NOMO-1 (cell line): ENCODE measurements around the gene AFAP1L2.

Experiments used
- DNase-seq, 2 experiments: peaks; one replicate each; lab custom pipeline; 2025; ENCODE audit not compliant: unreplicated experiment in 2 of 2; lab: John Stamatoyannopoulos, UW

The AFAP1L2 gene

DNA sequence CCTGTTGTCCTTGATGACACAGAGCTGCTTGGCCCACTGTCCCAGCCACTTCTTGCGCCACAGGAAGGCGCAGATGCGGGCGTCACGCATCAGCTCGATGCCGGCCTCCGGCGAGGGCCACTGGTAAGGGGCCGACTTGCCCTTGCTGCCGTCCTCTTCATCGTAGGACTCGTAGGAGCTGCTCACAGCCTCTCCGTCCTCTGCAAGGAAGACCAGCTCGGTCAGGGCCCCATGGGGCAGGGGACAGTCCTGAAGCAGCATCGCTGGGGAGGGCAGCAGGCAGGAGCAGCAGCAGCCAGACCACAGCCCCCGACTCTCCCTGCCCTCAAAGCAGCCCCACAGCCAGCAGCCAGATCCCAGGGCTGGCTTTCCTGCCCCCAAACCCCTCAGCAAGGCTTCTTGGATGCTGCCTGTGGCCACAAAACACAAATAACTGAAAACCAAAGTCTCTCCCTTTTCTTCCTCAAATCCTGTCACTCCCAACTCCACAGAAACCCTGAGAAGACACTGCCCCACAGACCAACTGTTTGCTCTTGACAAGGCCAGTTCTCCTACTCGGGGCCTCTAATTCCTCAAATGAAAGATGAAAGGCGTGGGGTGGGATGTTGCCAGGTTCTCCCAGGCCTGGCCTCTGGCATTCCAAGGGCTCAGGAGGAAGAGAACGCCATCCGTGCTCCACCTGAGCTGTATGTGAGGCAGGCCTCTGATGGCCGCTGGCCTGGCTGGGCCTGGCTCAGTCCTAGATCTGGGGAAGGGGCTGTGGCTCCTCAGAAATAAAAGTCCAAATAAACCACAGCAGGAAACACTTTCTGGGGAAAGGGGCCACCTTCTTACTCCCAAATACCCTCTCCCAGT is 88.5 kb downstream of the AFAP1L2 start:
- no peak for DNase-seq

DNA sequence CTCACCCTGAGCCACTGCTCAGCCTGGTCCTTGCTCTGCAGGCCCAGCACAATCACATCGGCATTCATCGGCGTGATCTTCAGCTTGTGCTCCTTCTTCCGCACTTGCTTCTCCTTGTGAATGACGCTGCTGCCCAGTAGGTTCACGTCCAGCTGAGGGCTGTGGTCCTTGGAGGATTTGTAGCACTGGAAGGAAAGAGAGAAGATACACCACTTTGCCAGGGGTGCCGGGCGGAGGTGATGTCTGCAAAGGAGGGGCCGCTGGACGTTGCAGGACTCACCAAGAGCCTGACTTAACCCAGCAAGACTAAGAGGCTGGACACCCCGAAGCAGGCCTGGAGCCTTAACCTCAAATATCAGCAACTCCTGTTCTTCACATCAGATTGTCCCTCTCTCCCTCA is 90.4 kb downstream of the AFAP1L2 start:
- no peak for DNase-seq

DNA sequence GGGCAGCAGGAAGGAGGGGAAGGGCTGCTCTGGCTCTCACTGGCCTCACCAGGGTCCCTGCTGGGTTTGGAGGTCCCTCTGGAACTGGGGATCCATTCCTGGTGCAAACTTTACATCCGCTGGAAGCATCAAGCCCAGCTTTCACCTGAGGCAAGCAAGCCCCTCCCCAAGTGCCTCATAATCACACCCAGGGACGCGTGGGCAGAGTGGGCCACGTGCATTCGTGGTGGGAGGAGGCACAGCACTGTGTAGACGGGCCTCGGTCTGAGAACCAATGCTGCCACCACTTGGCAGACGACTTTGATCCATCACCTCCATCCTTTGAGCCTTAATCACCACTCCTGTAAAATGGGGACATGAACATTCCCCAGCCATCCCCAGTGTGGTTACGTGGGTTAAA is 91.2 kb downstream of the AFAP1L2 start:
- no peak for DNase-seq

DNA sequence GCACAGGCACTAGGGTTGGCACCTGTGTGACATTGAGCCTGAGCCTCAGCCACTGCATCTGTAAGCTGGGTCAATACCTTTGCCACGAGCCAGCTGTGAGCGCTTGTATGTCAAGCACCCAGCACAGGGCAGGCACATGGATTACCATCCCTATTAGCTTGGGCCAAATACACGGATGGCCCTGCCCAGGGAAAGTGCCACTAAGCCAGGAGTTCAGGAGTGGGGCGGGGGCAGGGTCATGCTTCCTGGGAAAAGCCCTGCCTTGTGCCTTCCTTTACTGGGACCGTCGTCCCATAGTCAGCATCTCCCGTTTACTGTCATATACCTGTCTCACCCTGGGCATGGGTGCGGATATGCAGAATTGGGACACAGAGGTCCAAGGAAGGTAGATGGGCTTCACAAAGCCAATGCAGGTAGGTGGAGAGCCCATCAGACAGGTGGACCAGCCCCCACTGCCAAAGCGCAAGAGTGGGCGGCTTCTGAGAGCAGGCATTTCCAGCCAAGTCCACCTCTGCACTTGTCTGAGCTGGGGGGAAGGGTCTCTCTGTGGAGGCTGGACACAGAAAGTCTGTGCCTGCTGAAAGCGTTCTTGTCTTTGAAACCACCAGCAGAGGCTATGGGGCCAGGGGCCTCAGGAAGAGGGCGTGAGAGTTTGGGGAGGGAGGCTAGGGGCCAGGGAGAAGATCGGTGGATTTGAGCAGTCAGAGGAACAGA is 92.6 kb downstream of the AFAP1L2 start:
- DNase-seq, result no peak

DNA sequence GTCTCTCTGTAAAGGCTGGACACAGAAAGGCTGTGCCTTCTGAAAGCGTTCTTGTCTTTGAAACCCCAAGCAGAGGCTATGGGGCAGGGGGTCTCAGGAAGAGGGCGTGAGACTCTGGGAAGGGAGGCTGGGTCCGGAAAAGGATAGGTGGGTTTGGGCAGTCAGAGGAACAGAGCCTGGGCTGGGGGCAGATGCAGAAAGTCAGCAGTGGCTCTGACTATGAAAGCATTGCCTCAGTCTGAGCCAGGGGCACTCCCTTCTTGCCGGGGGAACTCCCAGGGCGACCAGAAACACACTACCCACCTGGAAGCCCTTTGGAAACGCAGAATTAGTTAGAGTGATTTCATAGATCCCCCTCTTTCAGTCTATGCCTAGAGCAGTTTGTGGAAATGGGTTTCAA is 93.3 kb downstream of the AFAP1L2 start:
- no peak for DNase-seq

DNA sequence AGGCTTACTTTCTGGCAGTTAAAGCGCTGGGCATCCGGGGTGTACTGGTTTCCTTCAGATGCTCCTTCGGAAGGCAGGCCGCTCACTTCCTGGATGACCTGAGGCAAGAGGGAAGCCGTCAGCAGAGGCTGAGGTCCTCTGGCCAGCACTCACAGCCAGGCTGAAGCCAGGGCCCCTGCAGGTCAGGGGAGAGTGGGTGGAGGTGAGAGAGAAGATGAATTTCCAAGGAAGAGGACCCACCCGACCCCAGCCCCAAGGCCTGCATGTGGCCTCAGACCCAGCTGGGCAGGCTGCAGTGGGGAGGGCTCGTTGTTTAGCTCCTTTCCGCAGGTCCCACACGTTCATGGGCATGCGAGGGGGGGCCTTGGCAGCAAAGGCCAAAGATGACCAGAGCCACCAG is 94.0 kb downstream of the AFAP1L2 start:
- DNase-seq, result no peak

DNA sequence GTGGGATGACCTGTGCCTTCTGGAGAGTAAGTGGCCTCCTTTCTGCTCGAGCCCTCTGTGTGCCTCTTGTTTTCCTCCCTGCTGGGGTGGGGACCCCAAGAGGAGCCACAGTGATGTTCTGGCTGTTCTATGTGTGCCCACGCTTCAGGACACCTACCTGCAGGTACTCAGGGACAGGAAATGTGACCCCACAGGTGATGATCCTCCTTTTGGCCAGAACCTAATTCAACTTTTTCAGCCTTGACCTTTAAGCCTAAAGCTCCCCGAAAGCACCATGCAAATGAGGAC is 95.0 kb downstream of the AFAP1L2 start:
- no peak for DNase-seq

DNA sequence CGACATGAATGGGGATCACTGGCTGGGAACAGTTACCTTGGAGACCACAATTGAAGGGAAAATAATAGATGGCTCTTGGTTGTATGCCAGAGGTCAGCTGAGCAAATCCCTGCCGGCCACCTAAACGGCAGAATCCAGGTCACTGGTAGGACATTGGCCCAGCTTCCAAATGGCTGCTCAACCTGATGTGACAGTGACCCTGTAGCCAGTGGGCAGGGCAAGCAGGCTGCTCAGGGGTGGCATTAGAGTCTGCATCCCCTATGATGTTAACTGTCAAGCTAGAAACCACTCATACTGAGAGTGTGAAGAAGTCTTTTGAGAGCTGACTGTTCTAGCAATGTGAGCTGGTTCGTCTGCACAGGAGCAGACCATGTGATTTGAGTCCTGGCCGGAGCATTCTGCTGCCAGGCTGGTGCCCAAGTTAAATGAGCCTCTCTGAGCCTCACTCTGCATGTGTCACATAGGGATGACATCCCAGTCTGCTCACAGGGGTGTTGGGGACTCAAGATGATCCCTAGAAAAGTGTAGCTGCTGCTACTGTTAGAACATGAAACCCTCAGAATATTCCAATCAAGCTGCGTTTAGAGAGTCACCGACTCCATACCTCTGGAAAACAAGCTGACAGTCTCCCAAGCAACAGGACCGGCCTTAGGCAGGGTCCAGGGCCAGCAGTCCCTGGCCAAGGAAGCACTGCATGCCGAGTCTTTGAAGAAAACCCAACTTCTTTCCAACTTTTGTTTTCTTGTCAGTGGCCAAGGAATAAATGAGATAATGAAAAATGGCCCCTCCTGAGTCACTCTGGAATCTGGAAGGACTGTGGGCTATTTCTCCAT is 95.6 kb downstream of the AFAP1L2 start:
- no peak for DNase-seq

DNA sequence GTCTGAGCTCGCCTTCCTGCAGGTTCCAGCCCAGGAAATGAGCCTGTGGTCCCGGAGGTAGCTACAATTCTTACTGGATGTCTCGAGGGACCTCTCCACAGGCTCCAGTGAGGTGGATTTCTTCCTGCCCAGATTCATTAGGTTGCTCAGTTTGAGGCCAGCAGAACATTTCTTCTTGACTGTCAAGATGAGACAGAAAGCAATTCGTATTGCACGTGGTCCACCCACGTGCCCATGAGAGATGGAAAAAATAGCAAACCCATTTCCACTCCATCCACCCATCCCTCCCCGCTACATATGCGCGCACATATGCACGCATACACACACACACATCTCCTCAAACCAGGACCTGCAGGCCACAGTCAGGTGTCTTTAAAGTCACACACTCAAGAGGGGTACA is 96.6 kb downstream of the AFAP1L2 start:
- DNase-seq, result no peak

DNA sequence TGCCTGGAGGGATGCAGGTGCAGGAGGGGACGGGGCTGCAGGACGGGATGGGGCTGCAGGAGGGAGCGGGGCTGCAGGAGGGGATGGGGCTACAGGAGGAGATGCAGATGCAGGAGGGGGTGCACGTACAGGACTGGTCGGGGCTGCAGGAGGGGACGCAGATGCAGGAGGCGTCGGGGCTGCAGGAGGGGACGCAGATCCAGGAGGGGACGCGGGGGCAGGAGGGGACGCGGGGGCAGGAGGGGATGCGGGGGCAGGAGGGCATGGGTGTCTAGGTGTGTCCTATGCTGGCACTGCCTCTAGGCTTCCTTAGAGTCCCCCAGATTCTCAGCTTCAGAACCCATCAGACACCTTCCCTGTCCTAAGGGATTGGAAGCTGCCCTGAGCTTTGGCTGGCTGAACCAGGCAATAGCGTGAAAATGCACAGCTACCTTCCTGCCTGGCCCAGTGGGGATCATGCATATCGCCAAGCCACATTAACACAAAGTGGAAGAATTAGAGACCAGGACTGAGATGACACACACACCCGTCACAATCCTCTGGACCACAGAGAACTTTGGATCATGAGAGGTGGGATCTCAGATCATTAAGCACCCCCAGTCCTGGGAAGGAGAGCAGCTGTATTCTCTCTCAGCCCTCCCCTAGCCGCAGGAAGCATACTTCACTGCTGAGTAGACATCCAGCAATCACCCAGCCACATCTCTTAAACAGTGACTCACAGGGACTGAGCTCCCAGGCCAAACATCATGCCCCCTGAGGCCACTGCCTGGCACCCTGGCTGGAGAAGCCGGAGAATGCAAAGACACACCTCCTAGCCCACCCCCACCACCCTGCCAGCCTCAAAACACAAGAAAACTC is 98.0 kb downstream of the AFAP1L2 start:
- no peak for DNase-seq

DNA sequence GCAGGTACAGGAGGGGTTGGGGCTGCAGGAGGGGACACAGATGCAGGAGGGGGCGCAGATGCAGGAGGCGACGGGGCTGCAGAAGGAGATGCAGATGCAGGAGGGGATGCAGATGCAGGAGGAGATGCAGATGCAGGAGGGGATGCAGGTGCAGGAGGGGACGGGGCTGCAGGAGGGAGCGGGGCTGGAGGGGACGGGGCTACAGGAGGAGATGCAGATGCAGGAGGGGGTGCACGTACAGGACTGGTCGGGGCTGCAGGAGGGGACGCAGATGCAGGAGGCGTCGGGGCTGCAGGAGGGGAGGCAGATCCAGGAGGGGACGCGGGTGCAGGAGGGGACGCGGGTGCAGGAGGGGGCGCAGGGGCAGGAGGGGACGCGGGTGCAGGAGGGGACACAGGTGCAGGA is 98.8 kb downstream of the AFAP1L2 start:
- no peak for DNase-seq

DNA sequence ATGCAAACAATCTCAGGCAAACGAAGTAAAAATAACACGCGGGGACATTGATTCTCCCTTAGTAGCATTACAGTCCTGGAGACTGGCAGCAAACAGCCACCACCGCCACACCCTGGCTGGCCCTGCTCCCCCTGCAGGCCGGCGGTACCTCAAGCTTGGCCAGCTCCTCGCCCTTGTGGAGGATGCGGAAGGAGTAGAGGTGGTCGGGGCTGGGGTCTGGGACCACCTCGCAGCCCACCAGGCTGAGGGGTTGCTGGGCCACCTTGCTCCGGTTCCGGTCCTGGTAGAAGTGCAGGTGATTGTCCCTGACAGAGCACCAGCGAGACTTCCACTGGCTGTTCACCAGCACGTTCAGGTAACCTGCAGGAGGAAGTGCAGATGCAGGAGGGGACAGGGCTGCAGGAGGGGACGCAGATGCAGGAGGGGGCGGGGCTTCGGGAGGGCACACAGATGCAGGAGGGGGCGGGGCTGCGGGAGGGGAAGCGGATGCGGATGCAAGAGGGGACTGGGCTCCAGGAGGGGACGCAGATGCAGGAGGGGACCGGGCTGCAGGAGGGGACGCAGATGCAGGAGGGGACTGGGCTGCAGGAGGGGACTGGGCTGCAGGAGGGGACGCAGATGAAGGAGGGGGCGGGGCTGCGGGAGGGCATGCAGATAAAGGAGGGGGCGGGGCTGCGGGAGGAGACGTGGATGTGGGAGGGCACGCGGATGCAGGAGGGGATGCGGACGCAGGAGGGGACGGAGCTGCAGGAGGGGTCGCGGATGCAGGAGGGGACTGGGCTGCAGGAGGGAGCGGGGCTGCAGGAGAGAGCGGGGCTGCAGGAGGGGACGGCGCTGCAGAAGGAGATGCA is 99.5 kb downstream of the AFAP1L2 start:
- DNase-seq, result peak; percentile 46 to 49

DNA sequence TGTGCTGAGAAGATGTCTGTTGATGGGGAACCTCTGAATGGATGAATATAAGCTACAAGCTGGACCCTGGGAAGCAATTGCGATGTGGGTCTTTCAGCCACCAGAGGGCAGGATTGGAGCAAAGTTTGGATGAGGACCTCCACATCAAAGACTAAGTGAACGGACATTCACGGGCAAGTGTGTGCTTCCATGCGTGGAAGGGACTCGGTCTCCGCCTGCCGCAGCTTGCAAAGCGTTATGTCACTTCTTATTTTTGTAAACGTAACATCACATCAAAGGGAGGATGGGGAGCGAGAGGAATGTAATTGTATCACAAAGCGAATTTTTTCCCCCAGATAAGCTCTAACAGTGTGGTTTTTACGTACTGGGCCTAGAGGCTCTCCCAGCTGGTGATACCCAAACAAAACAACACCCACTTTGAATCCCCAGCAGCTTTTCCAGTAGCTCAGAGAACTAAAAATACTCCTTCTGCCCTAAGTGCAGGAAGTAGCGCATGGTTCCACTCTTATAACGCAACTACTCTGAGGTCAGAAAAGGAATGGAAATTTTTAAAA is 100.2 kb downstream of the AFAP1L2 start:
- peak; percentile 48 to 78 for DNase-seq

DNA sequence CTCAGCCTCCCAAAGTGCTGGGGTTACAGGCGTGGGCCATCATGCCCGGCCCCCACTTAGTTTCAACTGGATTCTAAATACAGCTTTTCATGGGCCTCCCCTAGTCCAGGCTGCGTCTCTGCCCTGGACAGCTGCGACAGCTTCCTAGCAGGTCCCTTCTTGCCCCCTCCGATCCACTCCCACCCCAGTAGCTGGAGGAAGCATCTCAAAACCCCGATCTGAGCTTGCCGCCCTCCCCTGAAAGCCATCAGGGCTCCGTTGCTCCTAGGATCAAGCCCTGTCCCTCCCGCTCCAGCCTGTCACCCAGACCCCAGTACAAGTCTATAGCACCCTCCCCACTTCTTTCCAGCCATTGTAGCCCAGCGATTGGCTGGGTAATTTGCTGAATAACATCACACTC is 100.7 kb downstream of the AFAP1L2 start:
- DNase-seq, result no peak

DNA sequence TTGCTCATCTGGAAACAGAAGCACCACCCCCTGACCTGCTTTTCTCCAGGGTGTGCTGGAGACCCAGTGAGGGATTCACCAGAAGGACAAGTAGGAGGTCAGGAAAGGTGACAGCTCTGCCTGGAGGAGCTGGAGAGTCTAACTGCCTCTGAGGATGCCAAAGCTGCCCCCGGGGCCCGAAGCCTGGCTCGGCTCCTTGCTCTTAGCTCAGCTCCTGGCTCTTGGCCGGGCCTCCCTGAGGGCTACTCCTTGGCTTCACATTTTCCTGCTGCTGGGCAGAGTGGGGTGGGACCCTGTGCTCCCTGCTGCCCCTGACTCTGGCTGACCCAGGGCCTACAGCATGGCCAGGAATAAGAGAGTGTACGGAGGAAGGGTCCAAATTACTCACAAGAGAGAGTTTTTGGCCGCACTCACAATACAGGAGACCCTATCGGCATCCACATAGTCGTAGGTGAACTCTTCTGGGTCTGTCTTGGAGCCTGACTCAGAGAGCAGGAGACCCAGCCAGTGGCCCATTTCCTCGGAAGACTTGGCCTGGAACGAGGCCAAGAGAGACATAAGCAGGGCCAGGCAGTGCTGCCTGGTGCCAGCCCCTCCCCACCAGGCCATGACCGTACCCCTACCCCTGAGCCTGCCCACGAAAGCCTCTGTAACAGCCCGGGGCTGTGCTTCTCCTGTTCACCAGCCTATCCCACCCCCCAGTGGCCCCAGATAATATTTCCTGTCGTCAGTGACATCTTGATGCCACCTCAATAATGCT is 102.2 kb downstream of the AFAP1L2 start:
- no peak for DNase-seq

DNA sequence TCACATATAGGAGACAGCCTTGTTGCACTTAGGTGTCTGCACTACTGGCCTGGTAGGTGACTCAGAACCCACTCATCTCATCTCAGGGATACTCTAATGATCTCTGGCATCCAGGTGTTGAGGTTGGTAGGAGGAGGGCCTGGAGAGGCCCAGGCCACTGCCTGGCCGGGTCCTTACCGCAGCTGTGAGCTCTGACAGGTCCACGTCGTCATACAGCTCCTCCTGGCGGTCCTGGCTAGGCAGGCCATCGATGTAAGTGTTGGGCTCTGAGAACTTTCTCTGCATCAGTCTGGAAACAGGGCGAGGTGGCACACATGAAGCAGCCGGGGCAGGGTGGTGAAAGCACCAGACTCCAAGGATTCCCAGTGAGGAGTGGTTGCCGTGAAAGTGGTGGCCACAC is 103.1 kb downstream of the AFAP1L2 start:
- DNase-seq, result no peak

DNA sequence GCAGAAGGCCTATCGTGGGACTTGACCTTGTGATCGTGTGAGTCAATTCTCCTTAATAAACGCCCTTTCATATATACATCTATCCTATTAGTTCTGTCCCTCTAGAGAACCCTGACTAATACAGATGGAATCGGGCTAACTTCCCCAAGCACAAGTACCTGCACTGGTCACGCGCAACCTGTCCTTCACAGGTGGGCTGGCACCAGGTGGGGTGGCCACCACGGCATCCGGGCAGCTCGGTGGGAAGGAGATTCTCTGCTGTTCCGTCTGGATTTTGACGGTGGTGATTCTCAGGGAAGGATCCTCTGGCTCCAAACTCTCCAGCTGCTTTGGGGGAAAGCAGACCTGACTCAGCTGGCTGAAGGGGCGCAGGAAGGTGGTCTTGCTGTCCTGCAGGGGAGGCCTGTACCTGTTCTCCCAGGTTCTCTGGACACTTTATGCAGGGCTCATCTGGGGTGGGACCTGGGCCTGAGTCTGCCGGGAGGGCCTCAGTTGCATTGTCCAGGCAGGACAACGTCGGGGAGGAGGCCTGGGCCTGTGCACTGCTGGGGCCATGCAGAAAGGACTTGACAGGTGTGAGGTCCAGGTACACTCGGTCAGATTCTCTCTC is 104.2 kb downstream of the AFAP1L2 start:
- DNase-seq, result no peak

DNA sequence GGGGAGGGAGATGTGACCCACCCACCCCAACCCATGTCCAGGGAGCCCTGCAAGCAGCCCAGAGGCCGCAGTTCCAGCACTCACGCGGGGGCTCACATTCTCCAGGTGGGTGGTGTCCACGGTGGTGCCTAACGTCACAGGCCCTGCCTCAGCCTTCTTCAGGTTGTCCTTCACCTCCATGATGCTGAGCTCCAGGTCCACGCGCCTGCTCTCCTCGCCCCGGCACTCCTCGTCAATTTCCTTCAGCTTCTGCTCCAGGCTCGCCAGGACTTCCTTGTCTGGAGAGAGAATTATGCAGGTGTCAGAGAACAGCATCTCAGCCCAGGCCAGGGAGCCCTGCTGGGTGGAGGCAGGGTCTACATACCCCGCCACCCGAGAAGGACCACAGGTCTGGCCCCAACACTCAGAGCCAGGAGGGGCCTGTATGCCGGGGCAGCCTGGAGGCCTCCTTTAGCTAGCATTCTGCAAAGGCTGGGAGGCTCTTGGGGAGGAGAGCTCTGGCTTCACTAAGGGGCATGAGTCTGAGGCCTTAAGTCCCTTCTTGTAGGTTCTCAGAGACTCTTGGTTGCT is 107.1 kb downstream of the AFAP1L2 start:
- no peak for DNase-seq
